IPS-20b (cell line): ENCODE results near the gene COL6A3.
"Not testable (repeated sequence)": the region's sequence is repeated elsewhere in the genome, so short reads cannot be mapped to it uniquely, and the experiment has no call there.

ENCODE experiments used
- H3K27ac ChIP-seq: one replicate; pipeline ENCODE4 v1.5.1; 2013; ENCODE audit warnings: low read length
- H3K27me3 ChIP-seq: 2 replicates; pipeline ENCODE4 v1.6.1; 2013; ENCODE audit warnings: mild to moderate bottlenecking, low read length, inconsistent platforms; ENCODE audit not compliant: insufficient read depth
- H3K36me3 ChIP-seq: 2 replicates; pipeline ENCODE4 v1.6.1; 2013; ENCODE audit warnings: low read depth, mild to moderate bottlenecking, inconsistent platforms, low read length, moderate library complexity; ENCODE audit not compliant: insufficient read depth
- H3K4me1 ChIP-seq: 2 replicates; pipeline ENCODE4 v1.6.1; 2013; ENCODE audit warnings: mild to moderate bottlenecking, control low read depth, inconsistent platforms, low read length, moderate library complexity; ENCODE audit not compliant: insufficient read depth
- H3K4me3 ChIP-seq: 2 replicates; pipeline ENCODE4 v1.5.1; 2013; ENCODE audit warnings: mild to moderate bottlenecking, low read length, inconsistent platforms
- H3K9ac ChIP-seq: 2 replicates; pipeline ENCODE4 v1.6.1; 2013; ENCODE audit warnings: low read depth, mild to moderate bottlenecking, inconsistent platforms, low read length, moderate library complexity
- H3K9me3 ChIP-seq: 2 replicates; pipeline ENCODE4 v1.6.1; 2013; ENCODE audit warnings: mild to moderate bottlenecking, low read depth, low read length, inconsistent platforms; ENCODE audit not compliant: insufficient read depth

The COL6A3 gene

GRCh38 chr2:237425320-237425719, 11.4 kb upstream of the COL6A3 start:
- H3K27ac ChIP-seq = no peak overlapping the region
- no peaks in the 10 kb centered on the region for H3K36me3 ChIP-seq
- H3K9me3 ChIP-seq = no peaks in the 10 kb centered on the region
- peaks cover 3% of the 10 kb centered on the region; the same call in 1 of the 2 replicates for H3K4me1 ChIP-seq
- H3K4me3 ChIP-seq = no peak overlapping the region
- no peak overlapping the region for H3K9ac ChIP-seq
- H3K27me3 ChIP-seq = peaks cover 31% of the 10 kb centered on the region

GRCh38 chr2:237424544-237424943, 10.6 kb upstream of the COL6A3 start:
- H3K27me3 ChIP-seq = peaks cover 32% of the 10 kb centered on the region
- H3K4me3 ChIP-seq = no peak overlapping the region
- H3K27ac ChIP-seq = no peak overlapping the region
- H3K9me3 ChIP-seq = no peaks in the 10 kb centered on the region
- no peak overlapping the region for H3K9ac ChIP-seq
- H3K36me3 ChIP-seq = no peaks in the 10 kb centered on the region
- H3K4me1 ChIP-seq = peaks cover 3% of the 10 kb centered on the region; the same call in 1 of the 2 replicates

GRCh38 chr2:237423891-237424290, 9.9 kb upstream of the COL6A3 start:
- Histone ChIP-seq H3K36me3 (no peaks in the 10 kb centered on the region), H3K9me3 (no peaks in the 10 kb centered on the region), H3K4me1 (peaks cover 3% of the 10 kb centered on the region; the same call in 1 of the 2 replicates), H3K27ac (no peak overlapping the region), H3K9ac (no peak overlapping the region), H3K27me3 (peaks cover 39% of the 10 kb centered on the region), H3K4me3 (no peak overlapping the region)

GRCh38 chr2:237422309-237422708, 8.3 kb upstream of the COL6A3 start:
- Histone ChIP-seq H3K4me3 (no peak overlapping the region), H3K9ac (no peak overlapping the region), H3K4me1 (peaks cover 3% of the 10 kb centered on the region; the same call in 1 of the 2 replicates), H3K9me3 (no peaks in the 10 kb centered on the region), H3K36me3 (no peaks in the 10 kb centered on the region), H3K27ac (no peak overlapping the region), H3K27me3 (peaks cover 33% of the 10 kb centered on the region)

- H3K9ac ChIP-seq = no peak overlapping the region; the same call in 1 of the 2 replicates
Observed at GRCh38 chr2:237421542-237422116, 7.7 kb upstream of the COL6A3 start.

GRCh38 chr2:237418300-237418699, 4.3 kb upstream of the COL6A3 start:
- Histone ChIP-seq H3K4me3 (no peak overlapping the region), H3K27me3 (peaks cover 34% of the 10 kb centered on the region), H3K9me3 (no peaks in the 10 kb centered on the region), H3K4me1 (peaks cover 3% of the 10 kb centered on the region; the same call in 1 of the 2 replicates), H3K27ac (no peak overlapping the region), H3K36me3 (no peaks in the 10 kb centered on the region), H3K9ac (no peak overlapping the region)

More at GRCh38 chr2:237421542-237422116, 7.7 kb upstream of the COL6A3 start:
- Histone ChIP-seq H3K27ac (no peak overlapping the region), H3K4me1 (peaks cover 3% of the 10 kb centered on the region; the same call in 1 of the 2 replicates), H3K9me3 (no peaks in the 10 kb centered on the region), H3K36me3 (no peaks in the 10 kb centered on the region), H3K4me3 (peak overlapping the region; percentile 54; the same call in 1 of the 2 replicates), H3K27me3 (peaks cover 33% of the 10 kb centered on the region)

- Histone ChIP-seq H3K27me3 (peaks cover 6% of the 10 kb centered on the region; the same call in 1 of the 2 replicates), H3K4me1 (no peaks in the 10 kb centered on the region; the same call in 1 of the 2 replicates), H3K36me3 (no peaks in the 10 kb centered on the region), H3K27ac (no peak overlapping the region), H3K9ac (no peak overlapping the region), H3K4me3 (no peak overlapping the region), H3K9me3 (no peaks in the 10 kb centered on the region)
Observed at GRCh38 chr2:237412988-237413776, 782 bp downstream of the COL6A3 start.

GRCh38 chr2:237412646-237412987, 1.3 kb downstream of the COL6A3 start:
- Histone ChIP-seq H3K4me3 (no peak overlapping the region), H3K27ac (no peak overlapping the region)

GRCh38 chr2:237411683-237412423, 2.1 kb downstream of the COL6A3 start:
- no peaks in the 10 kb centered on the region; the same call in 1 of the 2 replicates for H3K4me1 ChIP-seq
- no peak overlapping the region for H3K4me3 ChIP-seq
- no peaks in the 10 kb centered on the region for H3K9me3 ChIP-seq
- peaks cover 6% of the 10 kb centered on the region; the same call in 1 of the 2 replicates for H3K27me3 ChIP-seq
- no peaks in the 10 kb centered on the region for H3K36me3 ChIP-seq
- H3K9ac ChIP-seq = no peak overlapping the region
- H3K27ac ChIP-seq = no peak overlapping the region

More at GRCh38 chr2:237412646-237412987, 1.3 kb downstream of the COL6A3 start:
- Histone ChIP-seq H3K36me3 (no peaks in the 10 kb centered on the region), H3K4me1 (no peaks in the 10 kb centered on the region; the same call in 1 of the 2 replicates), H3K9me3 (no peaks in the 10 kb centered on the region), H3K9ac (no peak overlapping the region), H3K27me3 (peaks cover 6% of the 10 kb centered on the region; the same call in 1 of the 2 replicates)

- H3K4me3 ChIP-seq = no peak overlapping the region
- no peaks in the 10 kb centered on the region; the same call in 1 of the 2 replicates for H3K4me1 ChIP-seq
- peaks cover 6% of the 10 kb centered on the region; the same call in 1 of the 2 replicates for H3K27me3 ChIP-seq
- no peak overlapping the region for H3K27ac ChIP-seq
- H3K9me3 ChIP-seq = no peaks in the 10 kb centered on the region
- H3K9ac ChIP-seq = no peak overlapping the region
- no peaks in the 10 kb centered on the region for H3K36me3 ChIP-seq
Observed at GRCh38 chr2:237411092-237411601, 2.8 kb downstream of the COL6A3 start.

GRCh38 chr2:237409263-237409662, 4.7 kb downstream of the COL6A3 start:
- not testable (repeated sequence) for H3K4me3 ChIP-seq, H3K27me3 ChIP-seq, H3K9me3 ChIP-seq, H3K36me3 ChIP-seq, H3K9ac ChIP-seq, H3K27ac ChIP-seq, H3K4me1 ChIP-seq
